Erythroblast (primary cell): ENCODE measurements around the gene ALKBH1.

ENCODE experiments used
- GATA1 ChIP-seq: IDR thresholded peaks from 2 replicates; pipeline ENCODE4 v1.6.1; 2011; ENCODE audit warnings: low read depth, mild to moderate bottlenecking, control low read depth, low read length, moderate library complexity
- POLR2A ChIP-seq: IDR thresholded peaks from 2 replicates; pipeline ENCODE4 v1.6.1; 2011; ENCODE audit warnings: mild to moderate bottlenecking, low read length

- TF ChIP-seq POLR2A (no peak), GATA1 (no peak)
These were observed 23.2 kb upstream of the ALKBH1 start for GRCh38 chr14:77730976-77731497.
